Measurements from ENCODE around the gene AMN1.

DNA sequence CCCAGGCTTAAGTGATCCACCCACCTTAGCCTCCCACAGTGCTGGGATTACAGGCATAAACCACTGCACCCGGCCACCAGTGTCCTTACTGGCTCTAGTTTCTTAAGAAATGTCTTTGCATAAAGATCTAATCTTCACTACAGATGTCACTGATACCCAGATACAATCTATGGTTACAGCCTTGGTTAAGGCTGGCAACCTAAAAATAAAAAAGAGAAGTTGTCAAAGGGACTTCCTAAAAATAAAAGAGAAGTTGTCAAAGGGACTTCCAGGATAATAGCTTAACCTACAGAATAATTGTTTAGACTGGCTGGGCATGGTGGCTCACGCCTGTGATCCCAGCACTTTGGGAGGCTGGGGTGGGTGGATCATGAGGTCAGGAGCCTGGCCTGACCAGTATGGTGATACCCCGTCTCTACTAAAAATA, 41.7 kb downstream of the AMN1 start:
- TF ChIP-seq, protein P1, sequence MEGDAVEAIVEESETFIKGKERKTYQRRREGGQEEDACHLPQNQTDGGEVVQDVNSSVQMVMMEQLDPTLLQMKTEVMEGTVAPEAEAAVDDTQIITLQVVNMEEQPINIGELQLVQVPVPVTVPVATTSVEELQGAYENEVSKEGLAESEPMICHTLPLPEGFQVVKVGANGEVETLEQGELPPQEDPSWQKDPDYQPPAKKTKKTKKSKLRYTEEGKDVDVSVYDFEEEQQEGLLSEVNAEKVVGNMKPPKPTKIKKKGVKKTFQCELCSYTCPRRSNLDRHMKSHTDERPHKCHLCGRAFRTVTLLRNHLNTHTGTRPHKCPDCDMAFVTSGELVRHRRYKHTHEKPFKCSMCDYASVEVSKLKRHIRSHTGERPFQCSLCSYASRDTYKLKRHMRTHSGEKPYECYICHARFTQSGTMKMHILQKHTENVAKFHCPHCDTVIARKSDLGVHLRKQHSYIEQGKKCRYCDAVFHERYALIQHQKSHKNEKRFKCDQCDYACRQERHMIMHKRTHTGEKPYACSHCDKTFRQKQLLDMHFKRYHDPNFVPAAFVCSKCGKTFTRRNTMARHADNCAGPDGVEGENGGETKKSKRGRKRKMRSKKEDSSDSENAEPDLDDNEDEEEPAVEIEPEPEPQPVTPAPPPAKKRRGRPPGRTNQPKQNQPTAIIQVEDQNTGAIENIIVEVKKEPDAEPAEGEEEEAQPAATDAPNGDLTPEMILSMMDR (CRISPR knock-in tag; IDR thresholded peaks at IDR 0.05) = no peak
- TF ChIP-seq ZNF235 (CRISPR knock-in tag; IDR thresholded peaks at IDR 0.05; ENCODE audit: borderline replicate concordance) (no peak), HDAC2 (CRISPR knock-in tag; IDR thresholded peaks at IDR 0.05) (no peak), ELF1 (CRISPR knock-in tag; IDR thresholded peaks at IDR 0.05) (no peak), EZH2 (conservative IDR thresholded peaks at IDR 0.05; ENCODE audit: low read depth, low read length) (no peak), ZKSCAN1 (IDR thresholded peaks at IDR 0.05; ENCODE audit: low read length) (no peak), ZNF580 (CRISPR knock-in tag; IDR thresholded peaks at IDR 0.05; ENCODE audit: borderline replicate concordance, low read depth) (no peak), SMC3 (IDR thresholded peaks at IDR 0.05; ENCODE audit: low read length) (no peak), SAP130 (CRISPR knock-in tag; IDR thresholded peaks at IDR 0.05; ENCODE audit: low read depth) (no peak)

Data from HepG2 (cell line).